Endodermal cell (in vitro differentiated cells): ENCODE data around the gene CADM1. TPM values are rescaled to one million over a fixed set of nuclear protein-coding genes. Genes with fewer than 3 reads are reported as not detected.

ENCODE experiments used
- DNase-seq: peaks from one replicate; pipeline ENCODE4 v3.0.0-alpha.2; 2017
- H3K27ac ChIP-seq: 2 replicates; pipeline ENCODE4 v1.5.1; 2013; ENCODE audit warnings: mild to moderate bottlenecking, low read depth, low read length, moderate library complexity
- H3K27me3 ChIP-seq: 2 replicates; pipeline ENCODE4 v1.6.1; 2013; ENCODE audit warnings: mild to moderate bottlenecking, low read length, moderate library complexity; ENCODE audit not compliant: insufficient read depth, control insufficient read depth, poor library complexity, severe bottlenecking
- H3K36me3 ChIP-seq: 2 replicates; pipeline ENCODE4 v1.7.0; 2013; ENCODE audit warnings: mild to moderate bottlenecking, low read length, moderate library complexity; ENCODE audit not compliant: control insufficient read depth, insufficient read depth
- H3K4me1 ChIP-seq: one replicate; pipeline ENCODE4 v1.7.0; 2013; ENCODE audit warnings: low read length; ENCODE audit not compliant: control insufficient read depth, insufficient read depth
- H3K4me3 ChIP-seq: 2 replicates; pipeline ENCODE4 v1.5.1; 2013; ENCODE audit warnings: mild to moderate bottlenecking, low read length, moderate library complexity
- H3K9ac ChIP-seq: 2 replicates; pipeline ENCODE4 v1.6.1; 2013; ENCODE audit warnings: mild to moderate bottlenecking, low read length, moderate library complexity; ENCODE audit not compliant: poor library complexity, severe bottlenecking; ENCODE audit errors: extremely low read depth
- H3K9me3 ChIP-seq: 2 replicates; pipeline ENCODE4 v1.6.1; 2013; ENCODE audit warnings: mild to moderate bottlenecking, low read length, moderate library complexity; ENCODE audit not compliant: control insufficient read depth
- H3K27ac Mint-ChIP-seq: 2 replicates; pipeline ENCODE4 v1.8.0; 2020; ENCODE audit warnings: mixed read lengths
- H3K27me3 Mint-ChIP-seq: 2 replicates; pipeline ENCODE4 v1.8.0; 2021; ENCODE audit warnings: mild to moderate bottlenecking, mixed read lengths; ENCODE audit not compliant: insufficient read depth
- H3K36me3 Mint-ChIP-seq: 2 replicates; pipeline ENCODE4 v1.8.0; 2020; ENCODE audit warnings: low read depth, mixed read lengths
- H3K4me1 Mint-ChIP-seq: 2 replicates; pipeline ENCODE4 v1.8.0; 2020; ENCODE audit warnings: mixed read lengths
- H3K4me3 Mint-ChIP-seq: 2 replicates; pipeline ENCODE4 v1.8.0; 2020; ENCODE audit warnings: mild to moderate bottlenecking, moderate library complexity, mixed read lengths
- H3K9me3 Mint-ChIP-seq: 2 replicates; pipeline ENCODE4 v1.8.0; 2020; ENCODE audit warnings: mild to moderate bottlenecking, mixed read lengths
- CTCF ChIP-seq: fragments of 200-600 bp; sonication (generic); conservative IDR thresholded peaks from 2 replicates; pipeline ENCODE4 v1.5.0; 2021; ENCODE audit warnings: antibody characterized with exemption, mild to moderate bottlenecking
- WGBS, 2 experiments: methylation state at CpG; one replicate each; pipeline versions ENCODE4 v1.1.5 to v1.1.7; 2013; ENCODE audit warnings: missing lambda C conversion rate in 2 of 2, mixed read lengths in 1 of 2; ENCODE audit not compliant: insufficient coverage in 1 of 2, insufficient read length in 1 of 2; 5-methylcytosine and 5-hydroxymethylcytosine counted together
- total RNA-seq, 2 donors: library from RNA; stranded (reverse); fragmentation: NEBNext Ultra II Directional in 1 of 2; extraction: Animal tissue kit (Norgen Biotek cat#: 25700) in 1 of 2; gene quantifications; 2 replicates in 1 of 2; 3 replicates in 1 of 2; pipeline ENCODE4 v1.2.1, GENCODE V29; 2021

The CADM1 gene
- total RNA-seq, 2 donors from 2014 or later: 76.3 to 88.2 TPM

- no peak overlapping the region for H3K9ac ChIP-seq
- peaks cover 14% of the 10 kb centered on the region for H3K4me1 ChIP-seq
- TF ChIP-seq CTCF: no peak
- Mint-ChIP-seq H3K4me3 (no peak overlapping the region), H3K4me1 (peaks cover 46% of the 10 kb centered on the region), H3K27me3 (no peaks in the 10 kb centered on the region), H3K27ac (no peak overlapping the region), H3K36me3 (no peaks in the 10 kb centered on the region), H3K9me3 (no peaks in the 10 kb centered on the region)
- H3K27ac ChIP-seq: no peak overlapping the region
- H3K4me3 ChIP-seq: no peak overlapping the region
- 88 to 95% methylated on average over 3 to 4 of the region's 4 CpGs for WGBS, 2 experiments
- DNase-seq: no peak
- no peaks in the 10 kb centered on the region for H3K36me3 ChIP-seq
- no peaks in the 10 kb centered on the region for H3K27me3 ChIP-seq
- H3K9me3 ChIP-seq: no peaks in the 10 kb centered on the region
Observed at GRCh38 chr11:115347106-115347505, 157.1 kb downstream of the CADM1 start.

GRCh38 chr11:115345840-115346239 is 158.4 kb downstream of the CADM1 start:
- Histone ChIP-seq H3K27me3 (no peaks in the 10 kb centered on the region), H3K4me3 (no peak overlapping the region), H3K9ac (no peak overlapping the region), H3K4me1 (peaks cover 6% of the 10 kb centered on the region), H3K36me3 (no peaks in the 10 kb centered on the region), H3K9me3 (no peaks in the 10 kb centered on the region), H3K27ac (no peak overlapping the region)
- 92 to 100% methylated on average over 2 of the region's 2 CpGs for WGBS, 2 experiments
- H3K4me1 Mint-ChIP-seq: peaks cover 42% of the 10 kb centered on the region
- H3K9me3 Mint-ChIP-seq: no peaks in the 10 kb centered on the region
- H3K4me3 Mint-ChIP-seq: no peak overlapping the region
- H3K27me3 Mint-ChIP-seq: no peaks in the 10 kb centered on the region
- no peak for TF ChIP-seq CTCF
- no peaks in the 10 kb centered on the region for H3K36me3 Mint-ChIP-seq
- no peak overlapping the region for H3K27ac Mint-ChIP-seq
- no peak for DNase-seq

- no peak overlapping the region for H3K4me3 Mint-ChIP-seq
- no peaks in the 10 kb centered on the region for H3K36me3 Mint-ChIP-seq
- no peak overlapping the region for H3K27ac Mint-ChIP-seq
- Histone ChIP-seq H3K27me3 (no peaks in the 10 kb centered on the region), H3K4me1 (peaks cover 6% of the 10 kb centered on the region), H3K36me3 (no peaks in the 10 kb centered on the region), H3K9me3 (no peaks in the 10 kb centered on the region), H3K27ac (no peak overlapping the region), H3K4me3 (no peak overlapping the region), H3K9ac (no peak overlapping the region)
- peaks cover 40% of the 10 kb centered on the region for H3K4me1 Mint-ChIP-seq
- TF ChIP-seq CTCF: no peak
- no peaks in the 10 kb centered on the region for H3K9me3 Mint-ChIP-seq
- no peaks in the 10 kb centered on the region for H3K27me3 Mint-ChIP-seq
- DNase-seq: no peak
Observed at GRCh38 chr11:115345361-115345760, 158.9 kb downstream of the CADM1 start.
